NCI-H146 (cell line): ENCODE results near the gene DNM3.

Experiments
- DNase-seq: peaks from one replicate; lab custom pipeline; 2025; lab: John Stamatoyannopoulos, UW

DNM3 gene

GRCh38 chr1:171817511-171818265, 23.6 kb upstream of the DNM3 start:
- DNase-seq = peak; percentile 81

- no peak for DNase-seq
These were observed 21.4 kb upstream of the DNM3 start for GRCh38 chr1:171819946-171820345.

GRCh38 chr1:171826973-171827372, 14.3 kb upstream of the DNM3 start:
- DNase-seq = no peak

- DNase-seq = no peak
These were observed 12.5 kb upstream of the DNM3 start for GRCh38 chr1:171828794-171829193.

GRCh38 chr1:171833091-171833825, 8.0 kb upstream of the DNM3 start:
- no peak for DNase-seq

GRCh38 chr1:171834821-171835220, 6.5 kb upstream of the DNM3 start:
- DNase-seq = no peak

- no peak for DNase-seq
These were observed 5.4 kb upstream of the DNM3 start for GRCh38 chr1:171835891-171836290.

GRCh38 chr1:171841931-171842761, 848 bp downstream of the DNM3 start:
- DNase-seq = peak; percentile 77

GRCh38 chr1:171844381-171844780, 3.1 kb downstream of the DNM3 start:
- no peak for DNase-seq

- DNase-seq = no peak
These were observed 4.7 kb downstream of the DNM3 start for GRCh38 chr1:171845998-171846397.

GRCh38 chr1:171849245-171849898, 8.1 kb downstream of the DNM3 start:
- DNase-seq = no peak

GRCh38 chr1:171850651-171851350, 9.5 kb downstream of the DNM3 start:
- no peak for DNase-seq

- no peak for DNase-seq
These were observed 11.0 kb downstream of the DNM3 start for GRCh38 chr1:171852272-171852671.

GRCh38 chr1:171855381-171855780, 14.1 kb downstream of the DNM3 start:
- no peak for DNase-seq

- no peak for DNase-seq
These were observed 17.4 kb downstream of the DNM3 start for GRCh38 chr1:171858696-171859095.

GRCh38 chr1:171860696-171861095, 19.4 kb downstream of the DNM3 start:
- no peak for DNase-seq

GRCh38 chr1:171863531-171863930, 22.2 kb downstream of the DNM3 start:
- no peak for DNase-seq

- no peak for DNase-seq
These were observed 23.0 kb downstream of the DNM3 start for GRCh38 chr1:171864308-171864707.

GRCh38 chr1:171865106-171865505, 23.8 kb downstream of the DNM3 start:
- no peak for DNase-seq

GRCh38 chr1:171867236-171867635, 25.9 kb downstream of the DNM3 start:
- DNase-seq = no peak

GRCh38 chr1:171868217-171868803, 27.0 kb downstream of the DNM3 start:
- DNase-seq = no peak
